Measurements from ENCODE around the gene SEMA5A. TPM values are rescaled to one million over a fixed set of nuclear protein-coding genes. Genes with fewer than 3 reads are reported as not detected.

SEMA5A gene
- total RNA-seq, 1 donor from 2014 or later = not detected

- no peaks in the 10 kb centered on the region for H3K9me3 Mint-ChIP-seq
- no peak for DNase-seq
- no peak overlapping the region for H3K27ac Mint-ChIP-seq
- intact Hi-C loops (cut with micrococcal nuclease) = no loop called here
- no peaks in the 10 kb centered on the region for H3K27me3 Mint-ChIP-seq
- H3K36me3 Mint-ChIP-seq (ENCODE audit: low read depth) = no peaks in the 10 kb centered on the region
- H3K4me1 Mint-ChIP-seq = no peaks in the 10 kb centered on the region
- H3K4me3 Mint-ChIP-seq = no peak overlapping the region
These were observed 490.9 kb downstream of the SEMA5A start for GRCh38 chr5:9054821-9055589.

DNA sequence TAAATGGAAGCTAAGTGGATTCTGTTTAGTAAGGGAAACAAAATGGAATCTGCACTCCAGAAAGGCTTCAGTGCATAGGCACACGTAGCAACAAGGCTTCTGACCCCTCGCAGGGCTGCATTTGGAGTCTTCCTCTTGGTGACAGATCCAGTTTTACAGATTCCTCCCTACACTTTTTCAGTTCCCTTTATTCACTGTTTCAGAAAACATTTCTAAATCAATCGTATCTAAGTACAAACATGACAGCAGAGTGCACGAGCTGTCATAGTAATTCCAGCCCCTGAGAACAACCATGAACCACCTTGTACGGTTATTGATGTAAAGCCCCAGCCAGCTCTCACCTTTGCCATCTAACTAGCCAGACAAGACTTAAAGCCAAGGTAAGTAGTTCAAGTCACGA is 491.6 kb downstream of the SEMA5A start:
- H3K27me3 Mint-ChIP-seq = no peaks in the 10 kb centered on the region
- no peaks in the 10 kb centered on the region for H3K4me1 Mint-ChIP-seq
- no peak overlapping the region for H3K27ac Mint-ChIP-seq
- H3K9me3 Mint-ChIP-seq = peaks cover 3% of the 10 kb centered on the region
- DNase-seq = no peak
- no peaks in the 10 kb centered on the region for H3K36me3 Mint-ChIP-seq (ENCODE audit: low read depth)
- H3K4me3 Mint-ChIP-seq = no peak overlapping the region
- intact Hi-C loops (cut with micrococcal nuclease) = no loop called here

- no peak overlapping the region for H3K4me3 Mint-ChIP-seq
- H3K4me1 Mint-ChIP-seq = no peaks in the 10 kb centered on the region
- H3K27ac Mint-ChIP-seq = no peak overlapping the region
- intact Hi-C loops (cut with micrococcal nuclease) = no loop called here
- no peaks in the 10 kb centered on the region for H3K36me3 Mint-ChIP-seq (ENCODE audit: low read depth)
- H3K27me3 Mint-ChIP-seq = no peaks in the 10 kb centered on the region
- H3K9me3 Mint-ChIP-seq = peaks cover 4% of the 10 kb centered on the region
- no peak for DNase-seq
These were observed 493.5 kb downstream of the SEMA5A start for GRCh38 chr5:9052421-9052820.

GRCh38 chr5:9051779-9052178 is 494.1 kb downstream of the SEMA5A start:
- intact Hi-C loops (cut with micrococcal nuclease) = no loop called here
- H3K9me3 Mint-ChIP-seq = peaks cover 4% of the 10 kb centered on the region

DNA sequence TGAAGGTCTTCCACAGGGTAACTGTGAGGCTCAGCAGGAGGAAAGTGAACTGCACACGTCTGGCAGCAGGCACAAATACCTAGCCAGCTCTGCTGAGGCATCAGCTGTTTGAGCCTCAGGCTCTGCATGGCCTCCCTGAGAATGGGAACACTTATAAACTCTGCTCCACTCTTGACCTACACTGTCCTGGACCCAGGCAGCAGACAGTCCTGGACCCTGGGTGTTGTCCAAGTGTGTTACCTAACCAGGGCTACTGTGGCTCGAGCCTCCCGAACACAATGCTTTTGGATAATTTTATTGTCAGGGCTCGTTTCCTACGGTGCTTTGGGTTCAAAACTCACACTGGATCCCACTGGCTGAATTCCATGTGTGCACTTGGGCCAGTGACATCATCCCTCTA is 497.9 kb downstream of the SEMA5A start:
- no peaks in the 10 kb centered on the region for H3K36me3 Mint-ChIP-seq (ENCODE audit: low read depth)
- no peak for DNase-seq
- no peaks in the 10 kb centered on the region for H3K27me3 Mint-ChIP-seq
- H3K9me3 Mint-ChIP-seq = peaks cover 4% of the 10 kb centered on the region
- H3K4me1 Mint-ChIP-seq = no peaks in the 10 kb centered on the region
- intact Hi-C loops (cut with micrococcal nuclease) = no loop called here
- H3K27ac Mint-ChIP-seq = no peak overlapping the region
- no peak overlapping the region for H3K4me3 Mint-ChIP-seq

More at GRCh38 chr5:9051779-9052178, 494.1 kb downstream of the SEMA5A start:
- DNase-seq = no peak
- Mint-ChIP-seq H3K27ac (no peak overlapping the region), H3K27me3 (no peaks in the 10 kb centered on the region), H3K4me1 (no peaks in the 10 kb centered on the region), H3K4me3 (no peak overlapping the region), H3K36me3 (ENCODE audit: low read depth) (no peaks in the 10 kb centered on the region)

DNA sequence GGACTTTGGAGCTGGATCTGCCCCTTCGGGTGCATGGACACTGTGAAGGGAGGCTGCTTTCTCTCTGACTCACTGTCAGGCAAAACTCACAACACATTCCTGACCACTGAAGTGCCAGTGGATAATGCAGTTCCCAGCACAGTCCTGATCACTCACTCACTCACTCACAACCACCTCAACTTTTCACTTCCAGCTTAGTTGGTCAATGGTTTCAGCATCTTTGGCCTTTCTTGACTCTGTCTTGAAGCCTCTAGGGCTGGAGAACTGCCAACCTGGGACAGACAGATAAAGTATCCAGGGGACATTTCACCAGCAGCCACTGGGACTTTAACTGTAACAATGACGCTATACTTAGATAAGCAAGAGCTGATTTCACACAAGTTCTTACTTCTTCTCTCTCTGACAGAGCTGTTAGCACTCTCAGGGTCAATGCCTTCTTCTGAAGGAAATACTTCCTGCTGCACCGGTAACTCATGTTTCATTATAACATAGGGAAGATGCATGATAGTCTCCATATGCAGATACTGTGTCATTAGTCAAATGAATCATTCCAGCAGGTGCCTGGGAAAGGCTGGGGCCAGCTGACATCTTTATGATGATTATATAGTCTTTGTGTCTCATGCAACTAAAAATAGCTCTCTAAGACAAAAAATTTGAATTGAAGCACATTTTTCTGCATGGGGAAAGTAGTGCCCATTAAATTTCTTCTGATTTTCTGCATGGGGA is 499.0 kb downstream of the SEMA5A start:
- Mint-ChIP-seq H3K36me3 (ENCODE audit: low read depth) (no peaks in the 10 kb centered on the region), H3K4me3 (no peak overlapping the region), H3K4me1 (no peaks in the 10 kb centered on the region), H3K9me3 (peaks cover 4% of the 10 kb centered on the region), H3K27ac (no peak overlapping the region), H3K27me3 (no peaks in the 10 kb centered on the region)
- no peak for DNase-seq
- intact Hi-C loops (cut with micrococcal nuclease) = no loop called here

- H3K27me3 Mint-ChIP-seq = no peaks in the 10 kb centered on the region
- no peak overlapping the region for H3K4me3 Mint-ChIP-seq
- H3K27ac Mint-ChIP-seq = no peak overlapping the region
- H3K36me3 Mint-ChIP-seq (ENCODE audit: low read depth) = no peaks in the 10 kb centered on the region
- intact Hi-C loops (cut with micrococcal nuclease) = no loop called here
- peaks cover 7% of the 10 kb centered on the region for H3K9me3 Mint-ChIP-seq
- no peak for DNase-seq
- no peaks in the 10 kb centered on the region for H3K4me1 Mint-ChIP-seq
These were observed 499.9 kb downstream of the SEMA5A start for GRCh38 chr5:9045946-9046345.

DNA sequence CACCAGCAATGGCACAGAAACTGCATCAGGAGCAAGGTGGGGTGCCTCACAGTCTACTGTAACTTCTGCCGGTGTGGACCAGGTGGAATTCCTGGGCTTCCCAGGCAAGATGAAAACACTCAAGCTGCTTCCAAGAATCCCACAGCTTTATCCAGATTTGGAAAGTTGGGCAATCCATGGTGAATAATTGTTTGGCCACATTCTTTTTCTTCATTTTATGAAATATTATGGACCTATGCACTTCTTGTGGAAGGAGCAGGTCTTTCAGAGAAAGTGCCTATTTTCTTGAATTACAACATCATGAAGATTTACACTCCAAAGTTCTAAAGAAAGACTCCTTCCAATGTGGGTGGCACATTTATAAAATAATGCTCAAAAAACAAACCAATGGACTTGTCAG is 503.6 kb downstream of the SEMA5A start:
- H3K27ac Mint-ChIP-seq = no peak overlapping the region
- no peaks in the 10 kb centered on the region for H3K4me1 Mint-ChIP-seq
- H3K9me3 Mint-ChIP-seq = peaks cover 3% of the 10 kb centered on the region
- H3K4me3 Mint-ChIP-seq = no peak overlapping the region
- intact Hi-C loops (cut with micrococcal nuclease) = no loop called here
- no peaks in the 10 kb centered on the region for H3K27me3 Mint-ChIP-seq
- H3K36me3 Mint-ChIP-seq (ENCODE audit: low read depth) = no peaks in the 10 kb centered on the region
- no peak for DNase-seq

DNA sequence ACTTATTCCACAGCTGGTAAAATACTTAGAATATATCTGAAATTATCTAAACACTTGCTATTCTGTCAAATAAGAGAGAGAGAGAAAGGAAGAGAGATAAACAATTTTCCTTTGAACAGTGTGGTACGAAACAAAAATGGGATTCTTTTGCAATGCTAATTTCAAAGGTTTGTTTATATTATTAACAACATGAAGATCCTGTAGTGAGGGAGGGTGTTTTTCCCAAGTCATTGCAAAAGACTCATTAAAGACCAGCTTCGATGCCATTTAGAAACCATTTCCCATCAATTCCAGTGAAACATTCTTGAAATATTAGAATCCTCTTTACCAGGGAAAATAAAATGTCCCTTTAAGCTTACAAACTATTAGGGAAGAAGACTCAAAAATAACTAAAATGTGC is 505.4 kb downstream of the SEMA5A start:
- H3K27me3 Mint-ChIP-seq = no peaks in the 10 kb centered on the region
- H3K9me3 Mint-ChIP-seq = peaks cover 3% of the 10 kb centered on the region
- no peaks in the 10 kb centered on the region for H3K36me3 Mint-ChIP-seq (ENCODE audit: low read depth)
- intact Hi-C loops (cut with micrococcal nuclease) = no loop called here
- no peak for DNase-seq
- H3K4me3 Mint-ChIP-seq = no peak overlapping the region
- H3K27ac Mint-ChIP-seq = no peak overlapping the region
- no peaks in the 10 kb centered on the region for H3K4me1 Mint-ChIP-seq

DNA sequence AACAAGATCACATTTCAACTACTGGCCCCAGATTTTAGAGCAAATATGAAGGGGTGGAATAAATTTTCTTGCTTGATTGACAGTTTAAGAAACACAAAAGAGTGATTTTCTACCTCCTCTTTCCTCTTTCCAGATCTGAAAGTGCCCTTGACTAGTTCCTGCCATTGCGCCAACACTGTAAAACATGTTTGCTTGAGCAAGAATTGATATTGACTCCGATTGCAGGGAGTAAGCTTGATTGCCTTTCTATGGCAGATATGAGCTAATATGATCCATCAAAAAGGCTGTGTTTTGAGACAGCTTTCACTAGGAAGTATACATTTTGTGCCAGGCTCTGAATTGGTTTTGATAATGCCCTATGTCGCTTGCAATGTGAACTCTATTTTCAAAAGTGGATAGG is 508.8 kb downstream of the SEMA5A start:
- no peak for DNase-seq
- H3K27ac Mint-ChIP-seq = no peak overlapping the region
- no peaks in the 10 kb centered on the region for H3K4me1 Mint-ChIP-seq
- peaks cover 3% of the 10 kb centered on the region for H3K9me3 Mint-ChIP-seq
- H3K4me3 Mint-ChIP-seq = no peak overlapping the region
- no peaks in the 10 kb centered on the region for H3K36me3 Mint-ChIP-seq (ENCODE audit: low read depth)
- H3K27me3 Mint-ChIP-seq = no peaks in the 10 kb centered on the region
- intact Hi-C loops (cut with micrococcal nuclease) = no loop called here

DNA sequence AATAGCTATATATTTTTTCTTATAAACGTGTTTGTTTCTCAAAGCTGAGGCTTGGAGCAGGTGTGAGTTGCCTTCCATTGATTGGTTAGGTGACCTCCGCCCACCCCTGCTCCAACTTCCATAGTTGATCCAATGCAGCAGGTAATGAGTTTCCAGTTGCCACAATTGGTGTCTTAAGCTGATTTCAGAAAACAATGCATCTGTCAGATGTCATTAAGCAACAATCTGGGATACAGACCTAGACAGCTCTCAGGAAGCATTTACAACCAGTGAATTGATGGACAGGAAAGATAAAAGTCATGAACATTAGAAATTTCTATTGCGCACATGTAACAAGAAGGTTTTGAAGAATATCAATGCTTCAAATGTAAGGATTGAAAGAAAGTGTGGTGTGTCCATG is 510.5 kb downstream of the SEMA5A start:
- H3K4me1 Mint-ChIP-seq = no peaks in the 10 kb centered on the region
- H3K9me3 Mint-ChIP-seq = peaks cover 5% of the 10 kb centered on the region
- intact Hi-C loops (cut with micrococcal nuclease) = no loop called here
- H3K36me3 Mint-ChIP-seq (ENCODE audit: low read depth) = no peaks in the 10 kb centered on the region
- no peak overlapping the region for H3K27ac Mint-ChIP-seq
- no peak overlapping the region for H3K4me3 Mint-ChIP-seq
- no peaks in the 10 kb centered on the region for H3K27me3 Mint-ChIP-seq
- no peak for DNase-seq

- Mint-ChIP-seq H3K4me1 (no peaks in the 10 kb centered on the region), H3K9me3 (peaks cover 5% of the 10 kb centered on the region), H3K27ac (no peak overlapping the region), H3K27me3 (no peaks in the 10 kb centered on the region), H3K4me3 (no peak overlapping the region), H3K36me3 (ENCODE audit: low read depth) (no peaks in the 10 kb centered on the region)
- intact Hi-C loops (cut with micrococcal nuclease) = no loop called here
- no peak for DNase-seq
These were observed 511.2 kb downstream of the SEMA5A start for GRCh38 chr5:9034649-9035048.

GRCh38 chr5:9033524-9033923 is 512.4 kb downstream of the SEMA5A start:
- intact Hi-C loops (cut with micrococcal nuclease) = no loop called here
- Mint-ChIP-seq H3K9me3 (peaks cover 5% of the 10 kb centered on the region), H3K4me1 (no peaks in the 10 kb centered on the region), H3K27me3 (no peaks in the 10 kb centered on the region), H3K36me3 (ENCODE audit: low read depth) (no peaks in the 10 kb centered on the region), H3K27ac (no peak overlapping the region), H3K4me3 (no peak overlapping the region)
- no peak for DNase-seq

- Mint-ChIP-seq H3K4me3 (no peak overlapping the region), H3K4me1 (no peaks in the 10 kb centered on the region), H3K27ac (no peak overlapping the region), H3K36me3 (ENCODE audit: low read depth) (no peaks in the 10 kb centered on the region), H3K27me3 (no peaks in the 10 kb centered on the region), H3K9me3 (peaks cover 20% of the 10 kb centered on the region)
- intact Hi-C loops (cut with micrococcal nuclease) = no loop called here
- no peak for DNase-seq
These were observed 519.9 kb downstream of the SEMA5A start for GRCh38 chr5:9025942-9026341.

Measured in activated CD4-positive, alpha-beta T cell treated with anti-CD3 and anti-CD28 coated beads, Interleukin-2, amount 10 ng/mL, durations not matched to agents 24 days and 14 days (primary cell).